Thyroid gland (tissue), 4 donors: ENCODE measurements around the gene MAPRE2. TPM values are rescaled to one million over a fixed set of nuclear protein-coding genes. Genes with fewer than 3 reads are reported as not detected.

Experiments used
- DNase-seq, 2 donors: peaks; one replicate each; pipeline ENCODE4 v3.0.0-alpha.2; 2019
- H3K27ac ChIP-seq, 3 donors: fragments of 200-600 bp; sonication (generic); 1 replicate in 2 of 3; 2 replicates in 1 of 3; pipeline ENCODE4 v1.5.1; 2016 to 2019; ENCODE audit warnings: mild to moderate bottlenecking in 1 of 3, moderate library complexity in 1 of 3
- H3K27me3 ChIP-seq: fragments of 200-600 bp; sonication (generic); one replicate; pipeline ENCODE4 v1.5.1; 2019
- H3K36me3 ChIP-seq, 2 donors: fragments of 200-600 bp; sonication (generic); one replicate each; pipeline ENCODE4 v1.5.1; 2016 to 2019
- H3K4me1 ChIP-seq, 2 donors: fragments of 200-600 bp; sonication (generic); one replicate each; pipeline ENCODE4 v1.5.1; 2017 to 2019
- H3K4me3 ChIP-seq, 3 donors: fragments of 200-600 bp; sonication (generic); replicated peaks in 1 of 3; 1 replicate in 2 of 3; 2 replicates in 1 of 3; pipeline ENCODE4 v1.5.1; 2016; ENCODE audit warnings: mild to moderate bottlenecking in 1 of 3
- H3K9me3 ChIP-seq: fragments of 200-600 bp; sonication (generic); one replicate; pipeline ENCODE4 v1.5.1; 2017
- CTCF ChIP-seq, 6 experiments: fragments of 200-600 bp in 3 of 6; fragments of 450-650 bp in 3 of 6; sonication (generic) in 3 of 6; IDR thresholded peaks; one replicate each; pipeline ENCODE4 v1.5.1; 2016 to 2019; ENCODE audit warnings: antibody characterized with exemption in 6 of 6, mild to moderate bottlenecking in 2 of 6, inconsistent platforms in 1 of 6, moderate library complexity in 1 of 6
- POLR2A ChIP-seq, 2 donors: fragments of 450-650 bp; IDR thresholded peaks; one replicate each; pipeline ENCODE4 v1.6.1; 2017; ENCODE audit warnings: antibody characterized with exemption in 2 of 2, mild to moderate bottlenecking in 2 of 2, moderate library complexity in 1 of 2
- WGBS, 2 donors: methylation state at CpG; one replicate each; pipeline ENCODE4 v1.1.5; 2017; 5-methylcytosine and 5-hydroxymethylcytosine counted together
- intact Hi-C: fragments of 100-400 bp; cut with DNase I; formaldehyde crosslinking; loops from one replicate; pipeline ENCODE4 v1.15.1; 2023
- total RNA-seq, 4 donors: library from RNA; depleted of rRNA; stranded (reverse); fragments of >200 nt; gene quantifications; one replicate each; pipeline ENCODE4 v1.2.3, GENCODE V29; 2016

The MAPRE2 gene
- total RNA-seq = 10 to 100 TPM; 22.6 to 38.1 (median 28.8) TPM

GRCh38 chr18:35040988-35041814, at the start of gene MAPRE2:
Gene MAPRE2, plus strand, starts transcription at chr18:35041413. Its CDS starts 127 bp downstream, at chr18:35041540.
- Histone ChIP-seq H3K9me3 (no peaks in the 10 kb centered on the region), H3K36me3 (no peaks in the 10 kb centered on the region), H3K27me3 (no peaks in the 10 kb centered on the region), H3K27ac (peak within 1 kb of the TSS; percentile 57 to 83 (median 76)), H3K4me3 (peak within 1 kb of the TSS; percentile 16 to 95 (median 62)), H3K4me1 (peaks cover 12 to 17% of the 10 kb centered on the region in 2 donors)
- 0% methylated on average over 20 to 37 of the region's 54 CpGs for WGBS, 2 donors
- TF ChIP-seq CTCF (IDR thresholded peaks at IDR 0.05) = peak in 1 of 6 experiments; percentile 6
- peak; percentile 66 to 98 for TF ChIP-seq POLR2A (IDR thresholded peaks at IDR 0.05)
- DNase-seq = peak; percentile 98 to 99
- intact Hi-C loops = no loop called here

- H3K27me3 ChIP-seq = no peaks in the 10 kb centered on the region
- no peak for DNase-seq
- intact Hi-C loops = no loop called here
- 95 to 96% methylated on average over 3 of the region's 3 CpGs for WGBS, 2 donors
- H3K27ac ChIP-seq = no peak overlapping the region
- TF ChIP-seq POLR2A (IDR thresholded peaks at IDR 0.05) = no peak
- TF ChIP-seq CTCF (IDR thresholded peaks at IDR 0.05) = no peak
- no peaks in the 10 kb centered on the region for H3K36me3 ChIP-seq
- H3K4me3 ChIP-seq = no peak overlapping the region
- no peaks in the 10 kb centered on the region for H3K9me3 ChIP-seq
- H3K4me1 ChIP-seq = no peaks in the 10 kb centered on the region
Measured at GRCh38 chr18:34991561-34991960, 49.7 kb upstream of the MAPRE2 start.

- no peak overlapping the region for H3K27ac ChIP-seq
- TF ChIP-seq CTCF (IDR thresholded peaks at IDR 0.05) (no peak), POLR2A (IDR thresholded peaks at IDR 0.05) (no peak)
- no peak for DNase-seq
- H3K27me3 ChIP-seq = no peaks in the 10 kb centered on the region
- WGBS, 2 donors = 90 to 94% methylated on average over 2 of the region's 2 CpGs
- no peaks in the 10 kb centered on the region for H3K36me3 ChIP-seq
- no peak overlapping the region for H3K4me3 ChIP-seq
- H3K4me1 ChIP-seq = no peaks in the 10 kb centered on the region
- no peaks in the 10 kb centered on the region for H3K9me3 ChIP-seq
- intact Hi-C loops = no loop called here
Measured at GRCh38 chr18:34993289-34993688, 47.9 kb upstream of the MAPRE2 start.

GRCh38 chr18:34995746-34996145, 45.5 kb upstream of the MAPRE2 start:
- 96 to 100% methylated on average over 5 of the region's 5 CpGs for WGBS, 2 donors
- Histone ChIP-seq H3K9me3 (no peaks in the 10 kb centered on the region), H3K4me1 (no peaks in the 10 kb centered on the region), H3K27me3 (no peaks in the 10 kb centered on the region), H3K36me3 (no peaks in the 10 kb centered on the region), H3K4me3 (no peak overlapping the region), H3K27ac (no peak overlapping the region)
- DNase-seq = no peak
- TF ChIP-seq POLR2A (IDR thresholded peaks at IDR 0.05) (no peak), CTCF (IDR thresholded peaks at IDR 0.05) (no peak)
- intact Hi-C loops = no loop called here

- no peaks in the 10 kb centered on the region for H3K4me1 ChIP-seq
- TF ChIP-seq CTCF (IDR thresholded peaks at IDR 0.05) (no peak), POLR2A (IDR thresholded peaks at IDR 0.05) (no peak)
- H3K9me3 ChIP-seq = no peaks in the 10 kb centered on the region
- no peak overlapping the region for H3K27ac ChIP-seq
- H3K27me3 ChIP-seq = no peaks in the 10 kb centered on the region
- whole genome bisulfite sequencing, 2 donors = 78 to 79% methylated on average over 4 of the region's 4 CpGs
- DNase-seq = no peak
- no peaks in the 10 kb centered on the region for H3K36me3 ChIP-seq
- intact Hi-C loops = no loop called here
- no peak overlapping the region for H3K4me3 ChIP-seq
Measured at GRCh38 chr18:34998661-34999060, 42.6 kb upstream of the MAPRE2 start.
